GM12878 (cell line): ENCODE measurements around the gene WIPF1. TPM values are rescaled to one million over a fixed set of nuclear protein-coding genes. Genes with fewer than 3 reads are reported as not detected.

Experiments
- ATAC-seq: fragments of 200-7000 bp; cut with Tn5 transposase; 3 replicates; pipeline ENCODE4 v1.9.1; 2020; ENCODE audit warnings: mild to moderate bottlenecking, moderate library complexity
- BruUV-seq: library from RNA; stranded (reverse); fragments of 400-500 nt; replicated peaks from 2 replicates; lab custom pipeline; 2021; lab: Mats Ljungman, UMichigan
- CTCF ChIA-PET: fragments of 300-600 bp; sonication (Branson Sonifier 250); formaldehyde crosslinking; extraction: SDS; loops from one replicate; lab custom pipeline; 2021; ENCODE audit warnings: inconsistent platforms; lab: Yijun Ruan, JAX
- POLR2A ChIA-PET: fragments of 350-600 bp; formaldehyde crosslinking; extraction: SDS; loops from one replicate; lab custom pipeline; 2021; ENCODE audit warnings: inconsistent platforms; lab: Charles Lee
- RAD21 ChIA-PET: fragments of 300-600 bp; sonication (Branson Sonifier 250); formaldehyde crosslinking; loops from one replicate; lab custom pipeline; 2023; ENCODE audit warnings: antibody characterized with exemption; ENCODE audit not compliant: unreplicated experiment; lab: Charles Lee
- SMC1A ChIA-PET: fragments of 300-600 bp; sonication (Branson Sonifier 250); formaldehyde crosslinking; loops from one replicate; lab custom pipeline; 2023; ENCODE audit not compliant: unreplicated experiment, uncharacterized antibody; lab: Charles Lee
- DNase-seq: peaks from one replicate; pipeline ENCODE4 v3.0.0-alpha.2; 2011; ENCODE audit warnings: low read depth, low spot score
- FAIRE-seq: peaks from 3 replicates; lab custom pipeline; 2011; peaks lifted over from hg19 to GRCh38; lab: Jason Lieb, UNC
- H2AFZ ChIP-seq: 2 replicates; pipeline ENCODE4 v1.6.0; 2011; ENCODE audit warnings: low read depth, low read length, control low read depth; ENCODE audit not compliant: control insufficient read depth
- H3K27ac ChIP-seq: 2 replicates; pipeline ENCODE4 v1.5.1; 2011; ENCODE audit warnings: control low read depth; ENCODE audit not compliant: control insufficient read depth, insufficient read depth
- H3K27me3 ChIP-seq, 2 experiments: replicated peaks in 1 of 2; 2 replicates each; pipeline versions ENCODE4 v1.6.0 to v1.6.1; 2011; ENCODE audit warnings: low read length in 1 of 2; ENCODE audit not compliant: control insufficient read depth in 2 of 2, insufficient read depth in 2 of 2
- H3K36me3 ChIP-seq, 2 experiments: 2 replicates each; pipeline ENCODE4 v1.5.1; 2011; ENCODE audit warnings: low read length in 1 of 2; ENCODE audit not compliant: control insufficient read depth in 2 of 2, insufficient read depth in 2 of 2
- H3K4me1 ChIP-seq: 2 replicates; pipeline ENCODE4 v1.6.1; 2011; ENCODE audit warnings: mild to moderate bottlenecking, low read length, moderate library complexity, mixed read lengths; ENCODE audit not compliant: control insufficient read depth, insufficient read depth
- H3K4me2 ChIP-seq: 2 replicates; pipeline ENCODE4 v1.6.0; 2011; ENCODE audit warnings: control low read depth; ENCODE audit not compliant: control insufficient read depth, insufficient read depth
- H3K4me3 ChIP-seq: fragments of 200-600 bp; sonication (generic); 2 replicates; pipeline ENCODE4 v1.5.1; 2016
- H3K79me2 ChIP-seq: 2 replicates; pipeline ENCODE4 v1.6.0; 2011; ENCODE audit warnings: low read length; ENCODE audit not compliant: control insufficient read depth, insufficient read depth
- H3K9ac ChIP-seq: 2 replicates; pipeline ENCODE4 v1.8.0; 2011; ENCODE audit warnings: low read length, control low read depth, mixed read lengths; ENCODE audit not compliant: control insufficient read depth, insufficient read depth
- H3K9me3 ChIP-seq: replicated peaks from 3 replicates; pipeline ENCODE4 v1.5.1; 2011; ENCODE audit warnings: mild to moderate bottlenecking, low read length; ENCODE audit not compliant: control insufficient read depth, insufficient read depth
- H4K20me1 ChIP-seq: 2 replicates; pipeline ENCODE4 v1.6.0; 2011; ENCODE audit not compliant: control insufficient read depth, insufficient read depth
- BHLHE40 ChIP-seq, 2 experiments: fragments of 450-650 bp in 1 of 2; IDR thresholded peaks; 2 replicates each; pipeline ENCODE4 v1.6.1; 2011 to 2017; ENCODE audit warnings: low read depth in 2 of 2, borderline replicate concordance in 1 of 2, improper control_type of control experiment in 1 of 2, low read length in 1 of 2, mild to moderate bottlenecking in 1 of 2
- CBX3 ChIP-seq: fragments of 200-600 bp; sonication (generic); IDR thresholded peaks from 2 replicates; pipeline ENCODE4 v1.6.1; 2016; ENCODE audit warnings: low read depth, borderline replicate concordance
- ESRRA ChIP-seq: IDR thresholded peaks from 2 replicates; pipeline ENCODE4 v1.6.1; 2012; ENCODE audit warnings: mild to moderate bottlenecking, low read length, improper control_type of control experiment
- HDAC6 ChIP-seq: fragments of 200-600 bp; sonication (generic); IDR thresholded peaks from one replicate; pipeline ENCODE4 v1.8.0; 2017; ENCODE audit warnings: antibody characterized with exemption; ENCODE audit not compliant: unreplicated experiment
- IKZF1 ChIP-seq: fragments of 450-650 bp; conservative IDR thresholded peaks from 2 replicates; pipeline ENCODE4 v1.6.1; 2017; ENCODE audit warnings: antibody characterized with exemption, mild to moderate bottlenecking
- JUNB ChIP-seq: IDR thresholded peaks from 2 replicates; pipeline ENCODE4 v1.6.1; 2016; ENCODE audit warnings: antibody characterized with exemption, mild to moderate bottlenecking
- MXI1 ChIP-seq: fragments of 150-350 bp; IDR thresholded peaks from 2 replicates; pipeline ENCODE4 v1.6.1; 2011; ENCODE audit warnings: low read depth, mild to moderate bottlenecking, inconsistent platforms, low read length, improper control_type of control experiment
- NRF1 ChIP-seq: conservative IDR thresholded peaks from 2 replicates; pipeline ENCODE4 v1.6.1; 2011; ENCODE audit warnings: mild to moderate bottlenecking, low read depth, low read length, improper control_type of control experiment
- PAX8 ChIP-seq: fragments of 450-650 bp; IDR thresholded peaks from 2 replicates; pipeline ENCODE4 v1.6.1; 2017; ENCODE audit warnings: mild to moderate bottlenecking, moderate library complexity
- POLR2A ChIP-seq: IDR thresholded peaks from 2 replicates; pipeline ENCODE4 v1.6.1; 2011; ENCODE audit warnings: low read depth, mild to moderate bottlenecking, low read length
- RBBP5 ChIP-seq: fragments of 200-600 bp; sonication (generic); conservative IDR thresholded peaks from 2 replicates; pipeline ENCODE4 v1.6.1; 2016
- SIX5 ChIP-seq: IDR thresholded peaks from 2 replicates; pipeline ENCODE4 v1.6.1; 2011; ENCODE audit warnings: mild to moderate bottlenecking, low read depth, low read length, moderate library complexity; ENCODE audit not compliant: severe bottlenecking
- SMAD5 ChIP-seq: IDR thresholded peaks from 2 replicates; pipeline ENCODE4 v1.6.1; 2016; ENCODE audit warnings: antibody characterized with exemption, low read depth
- SMARCA5 ChIP-seq: fragments of 450-650 bp; IDR thresholded peaks from 2 replicates; pipeline ENCODE4 v1.6.1; 2017; ENCODE audit warnings: mild to moderate bottlenecking
- TAF1 ChIP-seq: IDR thresholded peaks from 2 replicates; pipeline ENCODE4 v1.6.1; 2011; ENCODE audit warnings: mild to moderate bottlenecking, low read depth, low read length, borderline replicate concordance
- WRNIP1 ChIP-seq: IDR thresholded peaks from 2 replicates; pipeline ENCODE4 v1.6.1; 2011; ENCODE audit warnings: low read depth, low read length, improper control_type of control experiment, borderline replicate concordance
- ZBED1 ChIP-seq: IDR thresholded peaks from 2 replicates; pipeline ENCODE4 v1.6.1; 2016; ENCODE audit warnings: borderline replicate concordance
- ZSCAN29 ChIP-seq: fragments of 450-650 bp; IDR thresholded peaks from 2 replicates; pipeline ENCODE4 v1.6.1; 2017; ENCODE audit warnings: mild to moderate bottlenecking, moderate library complexity
- WGBS: methylation state at CpG from one replicate; pipeline ENCODE4 v1.1.6; 2016; ENCODE audit warnings: low lambda C conversion rate; ENCODE audit not compliant: insufficient replicate concordance, insufficient coverage; ENCODE audit errors: missing lambda C conversion rate; 5-methylcytosine and 5-hydroxymethylcytosine counted together
- in situ Hi-C: fragments of 300-500 bp; cut with MboI; formaldehyde crosslinking; loops from 9 replicates; pipeline ENCODE4 v1.14.3; 2018; ENCODE audit warnings: mixed read lengths
- intact Hi-C: fragments of 100-400 bp; cut with micrococcal nuclease; formaldehyde crosslinking; loops from one replicate; pipeline ENCODE4 v1.14.2; 2022; ENCODE audit not compliant: unreplicated experiment
- polyA plus RNA-seq, 11 experiments: library from polyadenylated mRNA; depleted of rRNA in 4 of 11; unstranded in 6 of 11; stranded (reverse) in 5 of 11; fragments of >200 nt; fragmentation: Nextera tagmentation in 4 of 11; fragmentation: Illumina TruSeq in 1 of 11; extraction: Ambion mirVana in 4 of 11; extraction: Trizol in 1 of 11; gene quantifications; 1 replicate in 1 of 11; 2 replicates in 10 of 11; pipeline versions ENCODE4 v1.2.1 to v1.2.3, GENCODE V29; 2011 to 2016; ENCODE audit warnings: inconsistent platforms in 2 of 11, missing spikeins in 2 of 11, low read depth in 1 of 11
- total RNA-seq, 4 experiments: library from RNA; depleted of rRNA in 3 of 4; stranded (reverse); fragments of >200 nt in 3 of 4; fragmentation: Illumina TruSeq in 1 of 4; extraction: Trizol in 1 of 4; gene quantifications; 2 replicates each; pipeline versions ENCODE4 v1.2.1 to v1.2.3, GENCODE V29; 2013 to 2021
- TF ChIP-seq, protein P1 (sequence below): IDR thresholded peaks from 2 replicates; pipeline ENCODE4 v1.6.1; 2012; ENCODE audit warnings: low read length, inconsistent platforms
- TF ChIP-seq, protein P2 (sequence below): IDR thresholded peaks from 2 replicates; pipeline ENCODE4 v1.6.1; 2012; ENCODE audit warnings: low read depth, low read length, improper control_type of control experiment

WIPF1 gene
- total and polyA plus RNA-seq, 10 of the 15 experiments (the other 5 are each of a cell fraction or from before 2014, with no cell fraction given), result 23.1 to 188 (median 68.9) TPM

DNA sequence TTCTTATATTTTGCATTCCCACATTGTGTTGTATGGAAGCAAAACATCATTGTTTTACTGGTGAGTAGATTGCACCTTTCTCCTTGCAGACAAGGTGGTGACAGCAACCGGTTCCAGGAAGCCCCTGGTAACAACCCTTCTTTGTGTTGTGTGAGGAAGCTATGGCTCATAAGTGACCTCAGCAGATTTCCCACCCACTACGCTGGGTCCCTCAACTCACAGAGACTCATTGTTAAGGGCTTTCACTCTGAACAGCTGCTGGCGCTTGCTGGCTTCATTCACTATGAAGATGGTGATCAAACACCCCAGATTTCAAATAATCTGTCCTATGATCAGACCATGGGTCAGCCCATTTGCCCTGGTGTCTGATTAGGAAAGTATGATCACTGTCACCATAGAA is 53.4 kb downstream of the WIPF1 start:
- Histone ChIP-seq H3K4me3 (no peak overlapping the region), H3K79me2 (no peaks in the 10 kb centered on the region), H4K20me1 (no peaks in the 10 kb centered on the region), H2AFZ (no peak overlapping the region), H3K27me3 (no peaks in the 10 kb centered on the region), H3K4me2 (no peak overlapping the region), H3K36me3 (no peaks in the 10 kb centered on the region), H3K9me3 (no peaks in the 10 kb centered on the region), H3K27ac (no peak overlapping the region), H3K9ac (no peak overlapping the region), H3K4me1 (no peaks in the 10 kb centered on the region)
- TF ChIP-seq, protein P1, sequence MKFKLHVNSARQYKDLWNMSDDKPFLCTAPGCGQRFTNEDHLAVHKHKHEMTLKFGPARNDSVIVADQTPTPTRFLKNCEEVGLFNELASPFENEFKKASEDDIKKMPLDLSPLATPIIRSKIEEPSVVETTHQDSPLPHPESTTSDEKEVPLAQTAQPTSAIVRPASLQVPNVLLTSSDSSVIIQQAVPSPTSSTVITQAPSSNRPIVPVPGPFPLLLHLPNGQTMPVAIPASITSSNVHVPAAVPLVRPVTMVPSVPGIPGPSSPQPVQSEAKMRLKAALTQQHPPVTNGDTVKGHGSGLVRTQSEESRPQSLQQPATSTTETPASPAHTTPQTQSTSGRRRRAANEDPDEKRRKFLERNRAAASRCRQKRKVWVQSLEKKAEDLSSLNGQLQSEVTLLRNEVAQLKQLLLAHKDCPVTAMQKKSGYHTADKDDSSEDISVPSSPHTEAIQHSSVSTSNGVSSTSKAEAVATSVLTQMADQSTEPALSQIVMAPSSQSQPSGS, result no peak
- no peak for TF ChIP-seq BHLHE40 (IDR thresholded peaks at IDR 0.05; ENCODE audit: borderline replicate concordance in 1 of 2, low read depth in 2 of 2, low read length in 1 of 2)
- TF ChIP-seq WRNIP1, result no peak
- TF ChIP-seq SIX5, result no peak
- no peak for TF ChIP-seq TAF1
- no peak for TF ChIP-seq SMARCA5
- TF ChIP-seq SMAD5, result no peak
- TF ChIP-seq POLR2A, result no peak
- TF ChIP-seq HDAC6, result no peak
- TF ChIP-seq JUNB, result no peak
- no peak for TF ChIP-seq CBX3
- TF ChIP-seq RBBP5, result no peak
- TF ChIP-seq ESRRA, result no peak
- no peak for TF ChIP-seq NRF1
- TF ChIP-seq, protein P2, sequence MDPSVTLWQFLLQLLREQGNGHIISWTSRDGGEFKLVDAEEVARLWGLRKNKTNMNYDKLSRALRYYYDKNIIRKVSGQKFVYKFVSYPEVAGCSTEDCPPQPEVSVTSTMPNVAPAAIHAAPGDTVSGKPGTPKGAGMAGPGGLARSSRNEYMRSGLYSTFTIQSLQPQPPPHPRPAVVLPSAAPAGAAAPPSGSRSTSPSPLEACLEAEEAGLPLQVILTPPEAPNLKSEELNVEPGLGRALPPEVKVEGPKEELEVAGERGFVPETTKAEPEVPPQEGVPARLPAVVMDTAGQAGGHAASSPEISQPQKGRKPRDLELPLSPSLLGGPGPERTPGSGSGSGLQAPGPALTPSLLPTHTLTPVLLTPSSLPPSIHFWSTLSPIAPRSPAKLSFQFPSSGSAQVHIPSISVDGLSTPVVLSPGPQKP, result no peak
- no peak for TF ChIP-seq PAX8
- TF ChIP-seq MXI1, result no peak
- no peak for TF ChIP-seq IKZF1
- no peak for TF ChIP-seq ZBED1
- no peak for TF ChIP-seq ZSCAN29
- in situ Hi-C loops (no loop called here), intact Hi-C loops (no loop called here)
- DNase-seq (no peak), FAIRE-seq (no peak), ATAC-seq (peak; percentile 40; the same call in 2 of the 3 replicates)
- ChIA-PET CTCF (interaction anchor here (1.2 to 3.4 kb wide), 5 partner anchors 10 to 144 kb away, joined by 3 to 44 read pairs (median 4); no protein-coding TSS in a partner anchor), POLR2A (interaction anchor here (0.6 to 1.2 kb wide), 3 partner anchors 27 to 81 kb away, joined by 3 to 6 read pairs (median 3); no protein-coding TSS in a partner anchor), RAD21 (interaction anchor here (1.0 to 3.5 kb wide), 5 partner anchors 11 to 81 kb away, joined by 3 to 24 read pairs (median 4); no protein-coding TSS in a partner anchor), SMC1A (interaction anchor here (0.9 to 2.6 kb wide), 6 partner anchors 11 to 81 kb away, joined by 3 to 18 read pairs (median 4); no protein-coding TSS in a partner anchor)
- WGBS, result 48% methylated on average over 3 of the region's 3 CpGs
- BruUV-seq, result no TSS peak
